A549 (cell line): ENCODE measurements around the gene CARD8. TPM values are rescaled to one million over a fixed set of nuclear protein-coding genes. Genes with fewer than 3 reads are reported as not detected.

Source experiments
- ATAC-seq, 2 experiments: fragments of 200-7000 bp in 1 of 2; fragments of >200 bp in 1 of 2; cut with Nextera tagmentation in 1 of 2; cut with Tn5 transposase in 1 of 2; 3 replicates each; pipeline versions ENCODE4 v1.8.0 to v1.9.1; 2018 to 2020; ENCODE audit warnings: mild to moderate bottlenecking in 1 of 2, moderate library complexity in 1 of 2
- CTCF ChIA-PET: fragments of 300-600 bp; sonication (Branson Sonifier 250); formaldehyde crosslinking; extraction: SDS; loops from one replicate; lab custom pipeline; 2021; ENCODE audit warnings: antibody characterized with exemption, inconsistent platforms; lab: Yijun Ruan, JAX
- POLR2A ChIA-PET: fragments of 350-600 bp; formaldehyde crosslinking; extraction: SDS; loops from one replicate; lab custom pipeline; 2021; ENCODE audit warnings: antibody characterized with exemption, inconsistent platforms; lab: Yijun Ruan, JAX
- DNase-seq, 2 experiments: peaks; one replicate each; pipeline versions ENCODE4 v3.0.0 to v3.0.0-alpha.2; 2011 to 2016; ENCODE audit warnings: low read depth in 1 of 2, low spot score in 1 of 2
- FAIRE-seq: peaks from 2 replicates; lab custom pipeline; 2011; peaks lifted over from hg19 to GRCh38; lab: Jason Lieb, UNC
- H3K27ac ChIP-seq, 2 experiments: fragments of >200 bp; sonication (Bioruptor Twin); formaldehyde crosslinking; 3 replicates each; pipeline ENCODE4 v1.5.1; 2016 to 2017
- H3K4me1 ChIP-seq: fragments of >200 bp; sonication (Bioruptor Twin); formaldehyde crosslinking; 3 replicates; pipeline ENCODE4 v1.6.1; 2016
- H3K4me2 ChIP-seq: fragments of >200 bp; sonication (Bioruptor Twin); formaldehyde crosslinking; 3 replicates; pipeline ENCODE4 v1.6.1; 2016
- H3K4me3 ChIP-seq: fragments of >200 bp; sonication (Bioruptor Twin); formaldehyde crosslinking; 3 replicates; pipeline ENCODE4 v1.5.1; 2016
- H3K9me3 ChIP-seq: fragments of >200 bp; sonication (Bioruptor Twin); formaldehyde crosslinking; 3 replicates; pipeline ENCODE4 v1.6.1; 2016
- BHLHE40 ChIP-seq: IDR thresholded peaks from 2 replicates; pipeline ENCODE4 v1.6.1; 2012; ENCODE audit warnings: low read depth, low read length, inconsistent platforms
- CEBPB ChIP-seq, 2 experiments: fragments of >200 bp in 1 of 2; sonication (Bioruptor Twin) in 1 of 2; formaldehyde crosslinking in 1 of 2; IDR thresholded peaks; 2 replicates each; pipeline ENCODE4 v1.6.1; 2012 to 2016
- CHD2 ChIP-seq: fragments of 150-350 bp; IDR thresholded peaks from 2 replicates; pipeline ENCODE4 v1.6.1; 2014; ENCODE audit warnings: low read length; ENCODE audit not compliant: partially characterized antibody
- EHF ChIP-seq: fragments of 250-450 bp; sonication (Bioruptor Pico); IDR thresholded peaks from 2 replicates; pipeline ENCODE4 v1.5.0; 2020; ENCODE audit warnings: mild to moderate bottlenecking
- ESRRA ChIP-seq: fragments of 150-350 bp; IDR thresholded peaks from 2 replicates; pipeline ENCODE4 v1.6.1; 2014; ENCODE audit warnings: mild to moderate bottlenecking, low read length, borderline replicate concordance
- HMGXB4 ChIP-seq: fragments of 250-450 bp; sonication (Bioruptor Pico); IDR thresholded peaks from 2 replicates; pipeline ENCODE4 v1.5.0; 2021; ENCODE audit warnings: mild to moderate bottlenecking, moderate library complexity, borderline replicate concordance
- HOXA7 ChIP-seq: fragments of 250-450 bp; sonication (Bioruptor Pico); IDR thresholded peaks from 2 replicates; pipeline ENCODE4 v1.5.0; 2020; ENCODE audit warnings: mild to moderate bottlenecking, moderate library complexity
- JUN ChIP-seq, 2 experiments: fragments of >200 bp; sonication (Bioruptor Twin); formaldehyde crosslinking; IDR thresholded peaks; 2 replicates in 1 of 2; 3 replicates in 1 of 2; pipeline ENCODE4 v1.6.1; 2016 to 2017
- JUNB ChIP-seq: fragments of >200 bp; sonication (Bioruptor Twin); formaldehyde crosslinking; IDR thresholded peaks from 2 replicates; pipeline ENCODE4 v1.6.1; 2016
- KDM1A ChIP-seq: fragments of 200-600 bp; sonication (generic); IDR thresholded peaks from 2 replicates; pipeline ENCODE4 v1.6.1; 2016; ENCODE audit warnings: low read depth, mild to moderate bottlenecking
- MAZ ChIP-seq: fragments of 150-350 bp; IDR thresholded peaks from 2 replicates; pipeline ENCODE4 v1.6.1; 2014; ENCODE audit warnings: antibody characterized with exemption, low read depth, low read length, borderline replicate concordance
- RNF2 ChIP-seq: fragments of 200-600 bp; sonication (generic); IDR thresholded peaks from 2 replicates; pipeline ENCODE4 v1.6.1; 2016; ENCODE audit warnings: low read depth, mild to moderate bottlenecking, antibody characterized with exemption, moderate library complexity, borderline replicate concordance
- TFCP2L1 ChIP-seq: fragments of 250-450 bp; sonication (Bioruptor Pico); IDR thresholded peaks from 2 replicates; pipeline ENCODE4 v1.5.0; 2021; ENCODE audit warnings: mild to moderate bottlenecking
- TP53 ChIP-seq: fragments of 250-450 bp; sonication (Bioruptor Pico); IDR thresholded peaks from 2 replicates; pipeline ENCODE4 v1.5.0; 2021; ENCODE audit warnings: mild to moderate bottlenecking, moderate library complexity
- ZC3H11A ChIP-seq: fragments of 450-650 bp; IDR thresholded peaks from 2 replicates; pipeline ENCODE4 v1.6.1; 2014; ENCODE audit warnings: antibody characterized with exemption, mild to moderate bottlenecking
- ZFP36 ChIP-seq: fragments of 450-650 bp; IDR thresholded peaks from 2 replicates; pipeline ENCODE4 v1.6.1; 2014; ENCODE audit warnings: borderline replicate concordance; ENCODE audit not compliant: partially characterized antibody
- WGBS: methylation state at CpG from one replicate; pipeline ENCODE4 v1.1.6; 2017; ENCODE audit errors: missing lambda C conversion rate; 5-methylcytosine and 5-hydroxymethylcytosine counted together
- polyA plus RNA-seq, 4 experiments: library from polyadenylated mRNA; depleted of rRNA in 3 of 4; stranded (reverse); fragments of >200 nt; fragmentation: RNase III in 1 of 4; extraction: RNeasy Plus Mini Kit Qiagen cat#74134 plus additional on column Dnase treatment in 1 of 4; gene quantifications; 2 replicates in 3 of 4; 3 replicates in 1 of 4; pipeline ENCODE4 v1.2.3, GENCODE V29; 2011 to 2017
- TF ChIP-seq, protein P1 (sequence below): fragments of 250-450 bp; sonication (Bioruptor Pico); IDR thresholded peaks from 2 replicates; pipeline ENCODE4 v1.5.0; 2020; ENCODE audit warnings: low read depth, mild to moderate bottlenecking, moderate library complexity
- TF ChIP-seq, protein P2 (sequence below): IDR thresholded peaks from 2 replicates; pipeline ENCODE4 v1.6.1; 2012
- TF ChIP-seq, protein P3 (sequence below): fragments of 450-650 bp; IDR thresholded peaks from 2 replicates; pipeline ENCODE4 v1.6.1; 2014; ENCODE audit warnings: antibody characterized with exemption

The CARD8 gene
- polyA plus RNA-seq, 2 of the 4 experiments (the other 2 are of a cell fraction) = 27.5 to 34.7 TPM

DNA sequence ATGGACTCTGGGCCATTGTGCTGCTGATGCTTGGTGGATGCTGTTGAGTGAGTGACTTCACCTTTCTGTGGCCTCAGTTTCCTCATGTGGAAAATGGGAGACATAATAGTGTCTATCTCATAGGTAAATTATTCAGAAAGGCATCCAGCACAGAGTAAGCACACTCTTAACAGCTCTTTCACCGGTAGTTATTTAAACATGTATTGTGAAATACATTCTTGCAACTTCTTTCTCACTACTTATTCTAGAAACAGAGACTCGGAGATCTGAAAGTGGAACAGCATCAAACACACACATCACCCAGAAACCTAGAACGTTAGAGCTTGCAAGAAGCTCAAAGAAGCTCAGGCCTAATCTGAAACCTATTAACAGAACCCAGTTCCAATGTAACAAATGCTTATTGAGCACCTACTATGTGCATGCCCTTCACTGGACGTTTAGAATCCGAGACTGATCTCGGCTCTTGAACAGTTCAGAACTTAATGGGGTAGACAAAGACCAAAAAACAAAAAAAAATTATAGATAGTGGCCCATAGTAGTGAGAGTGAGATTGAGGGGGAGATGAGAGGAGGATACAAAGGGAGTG, 81.2 kb downstream of the CARD8 start:
- H3K27ac ChIP-seq = no peak overlapping the region
- CTCF ChIA-PET = interaction anchor here (1.2 to 3.0 kb wide), 3 partner anchors 22 to 211 kb away, joined by 3 to 15 read pairs (median 4); no protein-coding TSS in a partner anchor
- FAIRE-seq (no peak), ATAC-seq (no peak), DNase-seq (no peak)
- WGBS = 88% methylated on average over 6 of the region's 6 CpGs
- no peaks in the 10 kb centered on the region for H3K9me3 ChIP-seq
- no peak overlapping the region for H3K4me3 ChIP-seq
- POLR2A ChIA-PET = no interaction called here
- peaks cover 8% of the 10 kb centered on the region; the same call in 1 of the 3 replicates for H3K4me1 ChIP-seq
- H3K4me2 ChIP-seq = no peak overlapping the region
- no peak for TF ChIP-seq EHF (CRISPR knock-in tag)
- no peak for TF ChIP-seq ZC3H11A
- no peak for TF ChIP-seq CHD2

DNA sequence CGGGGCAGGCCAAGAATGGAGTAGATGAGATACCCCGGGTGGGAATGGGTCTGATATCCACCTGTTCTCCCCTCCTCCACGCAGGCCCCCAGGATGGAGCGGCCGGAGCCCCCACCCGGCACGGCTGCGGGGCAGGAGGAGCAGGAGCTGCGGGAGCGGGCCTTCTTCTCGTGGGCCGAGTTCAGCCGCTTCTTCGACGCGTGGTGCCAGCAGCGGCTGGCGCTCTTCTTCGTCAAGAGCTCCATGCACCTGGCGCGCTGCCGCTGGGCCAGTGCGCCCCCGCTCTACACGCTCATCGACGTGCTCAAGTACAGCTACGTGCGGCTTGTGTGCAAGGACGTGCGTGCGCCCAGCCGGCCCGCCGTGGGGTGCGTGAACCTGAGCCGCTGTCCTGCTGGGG, 84.0 kb downstream of the CARD8 start:
- no peak for FAIRE-seq
- Histone ChIP-seq H3K9me3 (no peaks in the 10 kb centered on the region), H3K27ac (peak overlapping the region in 1 of 2 experiments; percentile 93; a peak in 3 of 6 replicates), H3K4me2 (peak overlapping the region; percentile 93), H3K4me1 (peaks cover 14% of the 10 kb centered on the region; the same call in 2 of the 3 replicates), H3K4me3 (peak overlapping the region; percentile 94; the same call in 2 of the 3 replicates)
- POLR2A ChIA-PET = interaction anchor here (1.0 kb wide), 1 partner anchor 32 kb away, joined by 3 read pairs; no protein-coding TSS in a partner anchor
- TF ChIP-seq ZFP36 (no peak), HMGXB4 (no peak), BHLHE40 (no peak), RNF2 (no peak), ESRRA (no peak), CEBPB (IDR thresholded peaks at IDR 0.05) (no peak), HOXA7 (CRISPR knock-in tag) (no peak), CHD2 (no peak), TFCP2L1 (no peak), KDM1A (no peak), JUNB (no peak), TP53 (CRISPR knock-in tag) (no peak), EHF (CRISPR knock-in tag) (no peak)
- TF ChIP-seq, protein P1, sequence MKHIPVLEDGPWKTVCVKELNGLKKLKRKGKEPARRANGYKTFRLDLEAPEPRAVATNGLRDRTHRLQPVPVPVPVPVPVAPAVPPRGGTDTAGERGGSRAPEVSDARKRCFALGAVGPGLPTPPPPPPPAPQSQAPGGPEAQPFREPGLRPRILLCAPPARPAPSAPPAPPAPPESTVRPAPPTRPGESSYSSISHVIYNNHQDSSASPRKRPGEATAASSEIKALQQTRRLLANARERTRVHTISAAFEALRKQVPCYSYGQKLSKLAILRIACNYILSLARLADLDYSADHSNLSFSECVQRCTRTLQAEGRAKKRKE (CRISPR knock-in tag) = no peak
- TF ChIP-seq, protein P2, sequence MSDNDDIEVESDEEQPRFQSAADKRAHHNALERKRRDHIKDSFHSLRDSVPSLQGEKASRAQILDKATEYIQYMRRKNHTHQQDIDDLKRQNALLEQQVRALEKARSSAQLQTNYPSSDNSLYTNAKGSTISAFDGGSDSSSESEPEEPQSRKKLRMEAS = no peak
- TF ChIP-seq, protein P3, sequence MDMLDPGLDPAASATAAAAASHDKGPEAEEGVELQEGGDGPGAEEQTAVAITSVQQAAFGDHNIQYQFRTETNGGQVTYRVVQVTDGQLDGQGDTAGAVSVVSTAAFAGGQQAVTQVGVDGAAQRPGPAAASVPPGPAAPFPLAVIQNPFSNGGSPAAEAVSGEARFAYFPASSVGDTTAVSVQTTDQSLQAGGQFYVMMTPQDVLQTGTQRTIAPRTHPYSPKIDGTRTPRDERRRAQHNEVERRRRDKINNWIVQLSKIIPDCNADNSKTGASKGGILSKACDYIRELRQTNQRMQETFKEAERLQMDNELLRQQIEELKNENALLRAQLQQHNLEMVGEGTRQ = no peak
- CTCF ChIA-PET = interaction anchor here (1.0 to 1.5 kb wide), 6 partner anchors 8 to 89 kb away, joined by 3 to 9 read pairs (median 4); no protein-coding TSS in a partner anchor
- 96% methylated on average over 37 of the region's 37 CpGs for WGBS
- DNase-seq = no peak
- no peak for ATAC-seq

GRCh38 chr19:48170817-48171347, 84.8 kb downstream of the CARD8 start:
- H3K4me2 ChIP-seq = peak overlapping the region; percentile 93
- TF ChIP-seq MAZ (no peak), JUN (IDR thresholded peaks at IDR 0.05) (peak in 1 of 2 experiments; percentile 9; a peak in 1 of 5 replicates)
- TF ChIP-seq, all 56 proteins: peak for 1
- peak overlapping the region; percentile 94 for H3K4me3 ChIP-seq
- peaks cover 14% of the 10 kb centered on the region; the same call in 2 of the 3 replicates for H3K4me1 ChIP-seq
- DNase-seq = no peak
- peak overlapping the region; percentile 92 to 93 for H3K27ac ChIP-seq
- H3K9me3 ChIP-seq = no peaks in the 10 kb centered on the region
- 6% methylated on average over 14 of the region's 21 CpGs for WGBS
- FAIRE-seq = no peak
- ChIA-PET CTCF (interaction anchor here (0.8 to 1.5 kb wide), 5 partner anchors 9 to 63 kb away, joined by 3 to 5 read pairs (median 4); no protein-coding TSS in a partner anchor), POLR2A (interaction anchor here (1.0 to 1.3 kb wide), 2 partner anchors 33 to 61 kb away, joined by 3 read pairs; partner anchors contain the start of gene PLA2G4C)
- peak; percentile 1 to 46; a peak in 3 of 6 replicates for ATAC-seq
